Activated gamma-delta T cell treated with Interleukin-2 at 50 U/mL for 16 hours (primary cell): ENCODE data around the gene PLEKHO2.

Experiments used
- DNase-seq: peaks from one replicate; pipeline ENCODE4 v3.0.0-alpha.2; 2020

PLEKHO2 gene

GRCh38 chr15:64856429-64857145 is 14.9 kb downstream of the PLEKHO2 start:
- no peak for DNase-seq

- no peak for DNase-seq
Measured at GRCh38 chr15:64857421-64857820, 15.7 kb downstream of the PLEKHO2 start.

- DNase-seq: no peak
Measured at GRCh38 chr15:64858021-64858575, 16.4 kb downstream of the PLEKHO2 start.

- no peak for DNase-seq
Measured at GRCh38 chr15:64859226-64859625, 17.5 kb downstream of the PLEKHO2 start.

- no peak for DNase-seq
Measured at GRCh38 chr15:64861331-64861730, 19.6 kb downstream of the PLEKHO2 start.

GRCh38 chr15:64861960-64862359 is 20.2 kb downstream of the PLEKHO2 start:
- no peak for DNase-seq

- no peak for DNase-seq
Measured at GRCh38 chr15:64862408-64862807, 20.7 kb downstream of the PLEKHO2 start.

GRCh38 chr15:64864068-64864467 is 22.4 kb downstream of the PLEKHO2 start:
- DNase-seq: no peak

GRCh38 chr15:64865126-64865997 is 23.6 kb downstream of the PLEKHO2 start:
- DNase-seq: no peak

GRCh38 chr15:64865998-64866520 is 24.3 kb downstream of the PLEKHO2 start:
- DNase-seq: no peak

- DNase-seq: no peak
Measured at GRCh38 chr15:64869501-64869900, 27.8 kb downstream of the PLEKHO2 start.

GRCh38 chr15:64870353-64870752 is 28.6 kb downstream of the PLEKHO2 start:
- DNase-seq: no peak

- DNase-seq: no peak
Measured at GRCh38 chr15:64875641-64876223, 34.0 kb downstream of the PLEKHO2 start.

GRCh38 chr15:64877435-64877834 is 35.7 kb downstream of the PLEKHO2 start:
- no peak for DNase-seq

GRCh38 chr15:64878705-64879104 is 37.0 kb downstream of the PLEKHO2 start:
- no peak for DNase-seq

- peak; percentile 27 for DNase-seq
Measured at GRCh38 chr15:64883100-64883581, 41.4 kb downstream of the PLEKHO2 start.

- peak; percentile 75 for DNase-seq
Measured at GRCh38 chr15:64883997-64884511, 42.3 kb downstream of the PLEKHO2 start.

GRCh38 chr15:64884679-64885078 is 43.0 kb downstream of the PLEKHO2 start:
- no peak for DNase-seq

- DNase-seq: no peak
Measured at GRCh38 chr15:64888336-64888735, 46.6 kb downstream of the PLEKHO2 start.

GRCh38 chr15:64891561-64891960 is 49.8 kb downstream of the PLEKHO2 start:
- DNase-seq: no peak

GRCh38 chr15:64892847-64893403 is 51.2 kb downstream of the PLEKHO2 start:
- no peak for DNase-seq
